ENCODE data around the gene COL4A1.

Gene COL4A1

DNA sequence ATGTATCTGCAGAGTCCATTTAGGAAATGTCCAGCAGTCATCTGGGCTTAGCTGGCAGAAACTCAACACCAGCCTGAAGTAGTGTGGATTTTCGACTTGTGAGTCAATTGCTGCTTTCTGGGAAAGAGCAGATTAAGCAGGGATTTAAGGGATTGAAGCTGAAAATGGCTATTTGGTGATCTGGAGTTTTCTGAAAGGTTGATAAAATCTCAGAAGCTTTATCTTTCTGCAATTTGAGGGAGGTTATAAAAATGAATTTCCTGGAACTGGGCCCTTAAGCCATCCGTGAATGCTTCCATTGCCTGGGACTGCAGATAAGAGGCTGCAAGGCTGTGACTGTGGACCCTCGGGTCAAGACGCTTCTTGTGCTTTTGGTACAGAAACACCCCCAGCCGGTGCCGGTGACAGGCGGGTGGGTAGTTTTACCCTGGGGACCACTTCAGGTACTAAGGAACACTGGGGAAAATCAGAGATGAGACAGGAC lies 61.5 kb downstream of the COL4A1 start:
- H3K27me3 ChIP-seq (ENCODE audit: insufficient read depth, low read length, poor library complexity): no peaks in the 10 kb centered on the region
- H3K4me2 ChIP-seq (ENCODE audit: low read length): no peak overlapping the region
- H3K4me3 ChIP-seq (ENCODE audit: low read length): no peak overlapping the region
- no peak overlapping the region for H2BK120ac ChIP-seq (ENCODE audit: low read depth, low read length)
- no peak for DNase-seq
- H4K5ac ChIP-seq (ENCODE audit: low read length): no peak overlapping the region
- peaks cover 2% of the 10 kb centered on the region for H3K79me1 ChIP-seq (ENCODE audit: low read length)
- H3K23ac ChIP-seq (ENCODE audit: low read length): no peak overlapping the region
- H3K4me1 ChIP-seq (ENCODE audit: control insufficient read depth, low read depth, low read length): peaks cover 8% of the 10 kb centered on the region
- no peak overlapping the region for H2AK5ac ChIP-seq (ENCODE audit: low read length)
- no peak overlapping the region for H3K4ac ChIP-seq (ENCODE audit: low read depth, low read length)
- no peak overlapping the region for H2BK15ac ChIP-seq (replicated peaks; ENCODE audit: low read depth)
- H3K79me2 ChIP-seq (ENCODE audit: control insufficient read depth, insufficient read depth, low read length): no peaks in the 10 kb centered on the region
- no CpG with 5 or more reads among the region's 7 CpGs for WGBS (ENCODE audit: extremely low coverage, insufficient coverage, low lambda C conversion rate)
- H3K56ac ChIP-seq (ENCODE audit: low read length): no peak overlapping the region
- no peak overlapping the region for H4K8ac ChIP-seq (ENCODE audit: low read depth, low read length)
- no peak overlapping the region for H3K9ac ChIP-seq (ENCODE audit: low read length)
- H3K36me3 ChIP-seq (ENCODE audit: control insufficient read depth, insufficient read depth, low read length): no peaks in the 10 kb centered on the region
- H3K27ac ChIP-seq (ENCODE audit: low read depth, low read length): no peak overlapping the region
- H3K18ac ChIP-seq (ENCODE audit: low read length): no peak overlapping the region
- H2BK5ac ChIP-seq (ENCODE audit: low read length): no peak overlapping the region

DNA sequence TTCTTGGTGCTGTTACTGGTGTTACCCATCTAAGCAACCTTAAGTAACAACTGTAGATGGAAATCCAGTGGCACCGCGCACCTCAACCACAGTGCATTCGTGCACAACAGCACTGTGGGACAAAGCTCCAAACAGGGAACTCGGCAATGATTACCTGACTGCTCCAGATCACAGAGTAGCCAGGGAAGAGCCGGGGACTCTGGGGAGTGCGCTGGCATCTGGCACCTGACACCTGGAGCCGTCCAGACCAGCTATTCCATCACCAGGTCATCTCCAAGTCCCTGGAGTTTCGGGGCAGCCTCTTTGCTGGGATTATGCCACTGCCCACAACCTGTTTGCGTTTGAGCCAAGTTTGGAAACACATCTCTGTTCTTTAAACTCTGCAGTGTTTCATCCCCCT lies 62.0 kb downstream of the COL4A1 start:
- H2BK15ac ChIP-seq (replicated peaks; ENCODE audit: low read depth): no peak overlapping the region
- H4K5ac ChIP-seq (ENCODE audit: low read length): no peak overlapping the region
- H3K27ac ChIP-seq (ENCODE audit: low read depth, low read length): no peak overlapping the region
- no peaks in the 10 kb centered on the region for H3K27me3 ChIP-seq (ENCODE audit: insufficient read depth, low read length, poor library complexity)
- H2BK5ac ChIP-seq (ENCODE audit: low read length): no peak overlapping the region
- no peak overlapping the region for H3K4me2 ChIP-seq (ENCODE audit: low read length)
- H3K23ac ChIP-seq (ENCODE audit: low read length): no peak overlapping the region
- H2BK120ac ChIP-seq (ENCODE audit: low read depth, low read length): no peak overlapping the region
- no peak overlapping the region for H3K56ac ChIP-seq (ENCODE audit: low read length)
- H3K4me1 ChIP-seq (ENCODE audit: control insufficient read depth, low read depth, low read length): peaks cover 8% of the 10 kb centered on the region
- no peak overlapping the region for H2AK5ac ChIP-seq (ENCODE audit: low read length)
- no peak overlapping the region for H3K4ac ChIP-seq (ENCODE audit: low read depth, low read length)
- WGBS (ENCODE audit: extremely low coverage, insufficient coverage, low lambda C conversion rate): no CpG with 5 or more reads among the region's 9 CpGs
- peaks cover 2% of the 10 kb centered on the region for H3K79me1 ChIP-seq (ENCODE audit: low read length)
- DNase-seq: no peak
- H3K18ac ChIP-seq (ENCODE audit: low read length): no peak overlapping the region
- no peak overlapping the region for H3K9ac ChIP-seq (ENCODE audit: low read length)
- H3K79me2 ChIP-seq (ENCODE audit: control insufficient read depth, insufficient read depth, low read length): no peaks in the 10 kb centered on the region
- no peaks in the 10 kb centered on the region for H3K36me3 ChIP-seq (ENCODE audit: control insufficient read depth, insufficient read depth, low read length)
- H3K4me3 ChIP-seq (ENCODE audit: low read length): no peak overlapping the region
- no peak overlapping the region for H4K8ac ChIP-seq (ENCODE audit: low read depth, low read length)

DNA sequence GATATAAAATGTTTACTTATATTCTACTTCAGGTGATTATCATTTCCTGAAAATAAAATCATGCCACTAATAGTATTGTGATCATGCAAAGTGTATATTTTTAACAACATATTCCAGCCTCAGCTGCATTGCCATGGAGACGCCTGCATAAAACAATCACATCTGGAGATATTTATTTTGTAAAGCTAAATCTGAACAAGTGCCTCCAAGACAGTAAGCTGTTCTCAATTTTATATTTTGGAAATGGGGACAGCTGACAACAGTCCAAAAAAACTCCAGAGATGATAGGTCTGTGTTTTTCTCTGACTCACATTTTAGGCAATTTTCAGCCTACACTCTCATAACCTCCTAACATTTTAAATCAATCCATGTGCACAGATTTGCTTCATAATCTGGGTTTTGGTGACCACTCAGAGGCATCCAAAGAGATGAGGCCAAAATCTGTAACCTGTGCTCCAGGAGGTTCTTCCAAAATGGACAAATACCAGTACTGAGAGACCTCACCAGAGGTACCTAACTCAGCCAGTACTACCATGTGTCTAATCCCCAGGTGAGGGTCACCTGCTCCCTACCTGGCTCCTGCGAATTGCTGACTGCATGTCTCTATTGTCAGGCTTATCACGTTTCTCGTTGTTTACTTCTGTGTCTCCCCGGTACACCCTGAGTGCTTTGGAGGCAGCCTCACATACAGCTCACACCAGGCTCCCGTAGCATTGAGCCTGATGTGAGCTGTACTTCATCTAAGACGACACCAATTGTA lies 62.7 kb downstream of the COL4A1 start:
- no peak overlapping the region for H2BK120ac ChIP-seq (ENCODE audit: low read depth, low read length)
- H3K27me3 ChIP-seq (ENCODE audit: insufficient read depth, low read length, poor library complexity): no peaks in the 10 kb centered on the region
- no peak overlapping the region for H3K9ac ChIP-seq (ENCODE audit: low read length)
- H3K27ac ChIP-seq (ENCODE audit: low read depth, low read length): no peak overlapping the region
- H3K4ac ChIP-seq (ENCODE audit: low read depth, low read length): no peak overlapping the region
- H4K8ac ChIP-seq (ENCODE audit: low read depth, low read length): no peak overlapping the region
- peaks cover 2% of the 10 kb centered on the region for H3K79me1 ChIP-seq (ENCODE audit: low read length)
- no peaks in the 10 kb centered on the region for H3K79me2 ChIP-seq (ENCODE audit: control insufficient read depth, insufficient read depth, low read length)
- H2BK5ac ChIP-seq (ENCODE audit: low read length): no peak overlapping the region
- no CpG with 5 or more reads among the region's 7 CpGs for WGBS (ENCODE audit: extremely low coverage, insufficient coverage, low lambda C conversion rate)
- H3K4me3 ChIP-seq (ENCODE audit: low read length): no peak overlapping the region
- H3K23ac ChIP-seq (ENCODE audit: low read length): no peak overlapping the region
- no peak overlapping the region for H4K5ac ChIP-seq (ENCODE audit: low read length)
- H2BK15ac ChIP-seq (replicated peaks; ENCODE audit: low read depth): no peak overlapping the region
- no peaks in the 10 kb centered on the region for H3K36me3 ChIP-seq (ENCODE audit: control insufficient read depth, insufficient read depth, low read length)
- no peak overlapping the region for H3K4me2 ChIP-seq (ENCODE audit: low read length)
- no peak overlapping the region for H3K18ac ChIP-seq (ENCODE audit: low read length)
- H3K56ac ChIP-seq (ENCODE audit: low read length): no peak overlapping the region
- no peak for DNase-seq
- H3K4me1 ChIP-seq (ENCODE audit: control insufficient read depth, low read depth, low read length): peaks cover 10% of the 10 kb centered on the region
- no peak overlapping the region for H2AK5ac ChIP-seq (ENCODE audit: low read length)

DNA sequence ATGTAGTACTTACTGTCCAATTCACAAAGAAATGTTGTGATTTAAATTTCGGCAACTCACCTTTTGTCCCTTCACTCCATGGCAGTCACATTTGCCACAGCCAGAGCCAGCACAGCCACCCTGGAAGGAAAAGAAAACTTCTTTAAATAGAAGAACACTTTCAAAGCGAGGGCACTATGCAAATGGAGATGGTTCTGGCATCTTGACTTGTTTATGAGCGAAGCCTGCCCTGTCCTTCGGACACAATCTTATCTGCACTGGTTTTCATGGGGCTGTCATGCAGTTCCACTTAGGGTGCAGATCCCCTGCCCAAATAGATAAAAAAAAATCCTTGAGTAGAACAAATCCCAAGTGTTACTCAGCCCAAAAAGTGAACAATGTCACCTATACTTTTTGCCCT lies 64.3 kb downstream of the COL4A1 start:
- Histone ChIP-seq H3K79me1 (ENCODE audit: low read length) (peaks cover 2% of the 10 kb centered on the region), H3K36me3 (ENCODE audit: control insufficient read depth, insufficient read depth, low read length) (no peaks in the 10 kb centered on the region), H3K4me3 (ENCODE audit: low read length) (no peak overlapping the region), H3K79me2 (ENCODE audit: control insufficient read depth, insufficient read depth, low read length) (no peaks in the 10 kb centered on the region), H3K27ac (ENCODE audit: low read depth, low read length) (no peak overlapping the region), H4K8ac (ENCODE audit: low read depth, low read length) (no peak overlapping the region), H3K56ac (ENCODE audit: low read length) (no peak overlapping the region), H2BK15ac (replicated peaks; ENCODE audit: low read depth) (no peak overlapping the region), H3K4me2 (ENCODE audit: low read length) (no peak overlapping the region), H3K23ac (ENCODE audit: low read length) (no peak overlapping the region), H3K4ac (ENCODE audit: low read depth, low read length) (no peak overlapping the region), H3K4me1 (ENCODE audit: control insufficient read depth, low read depth, low read length) (peaks cover 14% of the 10 kb centered on the region), H2BK5ac (ENCODE audit: low read length) (no peak overlapping the region), H3K18ac (ENCODE audit: low read length) (no peak overlapping the region), H3K9ac (ENCODE audit: low read length) (no peak overlapping the region), H2AK5ac (ENCODE audit: low read length) (no peak overlapping the region), H3K27me3 (ENCODE audit: insufficient read depth, low read length, poor library complexity) (no peaks in the 10 kb centered on the region), H4K5ac (ENCODE audit: low read length) (no peak overlapping the region), H2BK120ac (ENCODE audit: low read depth, low read length) (no peak overlapping the region)
- DNase-seq: no peak
- no CpG with 5 or more reads among the region's 4 CpGs for WGBS (ENCODE audit: extremely low coverage, insufficient coverage, low lambda C conversion rate)

DNA sequence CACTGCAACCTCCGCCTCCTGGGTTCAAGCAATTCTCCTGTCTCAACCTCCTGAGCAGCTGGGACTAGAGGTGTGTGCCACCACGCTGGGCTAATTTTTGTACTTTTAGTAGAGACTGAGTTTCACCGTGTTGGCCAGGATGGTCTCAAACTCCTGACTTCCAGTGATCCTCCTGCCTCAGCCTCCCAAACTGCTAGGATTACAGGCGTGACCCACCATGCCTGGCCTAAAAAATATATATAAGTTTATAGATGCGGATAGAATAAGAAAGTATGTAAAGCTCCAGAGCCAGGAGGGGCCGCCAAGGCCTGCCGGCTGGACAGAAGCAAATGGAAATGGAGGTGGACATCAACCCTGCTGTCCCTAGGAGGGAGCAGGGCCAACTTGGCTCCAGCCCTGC lies 66.0 kb downstream of the COL4A1 start:
- Histone ChIP-seq H2BK120ac (ENCODE audit: low read depth, low read length) (no peak overlapping the region), H3K4me3 (ENCODE audit: low read length) (no peak overlapping the region), H4K8ac (ENCODE audit: low read depth, low read length) (no peak overlapping the region), H4K5ac (ENCODE audit: low read length) (no peak overlapping the region), H3K4ac (ENCODE audit: low read depth, low read length) (no peak overlapping the region), H2AK5ac (ENCODE audit: low read length) (no peak overlapping the region), H2BK15ac (replicated peaks; ENCODE audit: low read depth) (no peak overlapping the region), H3K27ac (ENCODE audit: low read depth, low read length) (no peak overlapping the region), H3K79me2 (ENCODE audit: control insufficient read depth, insufficient read depth, low read length) (no peaks in the 10 kb centered on the region), H3K56ac (ENCODE audit: low read length) (no peak overlapping the region), H3K27me3 (ENCODE audit: insufficient read depth, low read length, poor library complexity) (no peaks in the 10 kb centered on the region), H3K18ac (ENCODE audit: low read length) (no peak overlapping the region), H3K4me1 (ENCODE audit: control insufficient read depth, low read depth, low read length) (peaks cover 11% of the 10 kb centered on the region), H2BK5ac (ENCODE audit: low read length) (no peak overlapping the region), H3K36me3 (ENCODE audit: control insufficient read depth, insufficient read depth, low read length) (no peaks in the 10 kb centered on the region), H3K4me2 (ENCODE audit: low read length) (no peak overlapping the region), H3K9ac (ENCODE audit: low read length) (no peak overlapping the region), H3K23ac (ENCODE audit: low read length) (no peak overlapping the region), H3K79me1 (ENCODE audit: low read length) (peaks cover 2% of the 10 kb centered on the region)
- no CpG with 5 or more reads among the region's 7 CpGs for WGBS (ENCODE audit: extremely low coverage, insufficient coverage, low lambda C conversion rate)
- no peak for DNase-seq

DNA sequence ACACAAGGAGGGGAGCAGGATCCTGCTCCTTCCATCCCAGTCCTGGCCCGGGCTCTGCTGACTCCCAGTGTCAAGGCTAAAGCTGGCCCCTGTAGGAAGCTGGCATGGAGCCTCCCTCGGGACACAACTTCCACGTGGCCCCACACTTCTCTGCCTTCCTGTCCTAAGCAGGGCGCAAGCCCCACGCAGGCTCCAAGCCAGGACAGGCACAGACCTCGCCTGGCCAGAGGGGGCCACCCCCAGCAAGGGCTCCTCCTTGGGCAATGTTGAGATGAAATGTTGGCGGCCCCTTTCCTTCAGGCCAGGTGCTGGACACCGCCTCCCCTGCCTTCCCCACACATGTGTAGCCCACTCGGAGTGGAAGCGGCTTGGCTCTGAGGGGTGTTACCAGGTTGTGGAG lies 66.6 kb downstream of the COL4A1 start:
- Histone ChIP-seq H3K56ac (ENCODE audit: low read length) (no peak overlapping the region), H2BK15ac (replicated peaks; ENCODE audit: low read depth) (no peak overlapping the region), H2AK5ac (ENCODE audit: low read length) (no peak overlapping the region), H3K4me1 (ENCODE audit: control insufficient read depth, low read depth, low read length) (peaks cover 11% of the 10 kb centered on the region), H3K23ac (ENCODE audit: low read length) (no peak overlapping the region), H2BK5ac (ENCODE audit: low read length) (no peak overlapping the region), H3K9ac (ENCODE audit: low read length) (no peak overlapping the region), H4K5ac (ENCODE audit: low read length) (no peak overlapping the region), H3K18ac (ENCODE audit: low read length) (no peak overlapping the region), H2BK120ac (ENCODE audit: low read depth, low read length) (no peak overlapping the region), H3K27me3 (ENCODE audit: insufficient read depth, low read length, poor library complexity) (no peaks in the 10 kb centered on the region), H3K79me2 (ENCODE audit: control insufficient read depth, insufficient read depth, low read length) (no peaks in the 10 kb centered on the region), H3K4me2 (ENCODE audit: low read length) (no peak overlapping the region), H3K36me3 (ENCODE audit: control insufficient read depth, insufficient read depth, low read length) (no peaks in the 10 kb centered on the region), H3K27ac (ENCODE audit: low read depth, low read length) (no peak overlapping the region), H3K4me3 (ENCODE audit: low read length) (no peak overlapping the region), H3K79me1 (ENCODE audit: low read length) (peaks cover 2% of the 10 kb centered on the region), H4K8ac (ENCODE audit: low read depth, low read length) (no peak overlapping the region), H3K4ac (ENCODE audit: low read depth, low read length) (no peak overlapping the region)
- no peak for DNase-seq
- no CpG with 5 or more reads among the region's 10 CpGs for WGBS (ENCODE audit: extremely low coverage, insufficient coverage, low lambda C conversion rate)
